Testis (tissue), 2 donors: ENCODE measurements around the gene ESPNL.

ENCODE experiments used
- POLR2A ChIP-seq: fragments of 450-650 bp; IDR thresholded peaks from one replicate; pipeline ENCODE4 v1.6.1; 2017; ENCODE audit warnings: antibody characterized with exemption, mild to moderate bottlenecking, moderate library complexity
- TF ChIP-seq, protein P1 (sequence below), 3 experiments: fragments of 450-650 bp in 2 of 3; fragments of 200-600 bp in 1 of 3; sonication (generic) in 1 of 3; IDR thresholded peaks; one replicate each; pipeline ENCODE4 v1.5.1; 2016 to 2019; ENCODE audit warnings: antibody characterized with exemption in 3 of 3, mild to moderate bottlenecking in 2 of 3, moderate library complexity in 1 of 3

DNA sequence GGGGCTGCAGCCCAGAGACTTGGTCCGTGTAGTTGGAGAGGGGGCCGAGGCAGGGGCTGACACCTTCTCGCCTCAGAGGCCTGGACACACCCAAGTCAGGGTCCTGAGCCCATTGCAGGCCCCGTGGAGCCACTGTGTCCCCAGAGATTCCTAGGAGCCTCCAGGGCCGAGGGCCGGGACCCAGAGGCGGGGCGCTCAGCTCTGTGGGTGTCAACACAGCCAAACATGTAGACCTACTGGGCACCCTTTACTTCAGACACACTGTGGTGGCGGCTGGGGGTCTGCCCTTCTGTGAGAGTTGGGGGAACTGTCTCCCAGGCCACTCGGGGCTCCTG is 459 bp upstream of the ESPNL start:
- TF ChIP-seq, protein P1, sequence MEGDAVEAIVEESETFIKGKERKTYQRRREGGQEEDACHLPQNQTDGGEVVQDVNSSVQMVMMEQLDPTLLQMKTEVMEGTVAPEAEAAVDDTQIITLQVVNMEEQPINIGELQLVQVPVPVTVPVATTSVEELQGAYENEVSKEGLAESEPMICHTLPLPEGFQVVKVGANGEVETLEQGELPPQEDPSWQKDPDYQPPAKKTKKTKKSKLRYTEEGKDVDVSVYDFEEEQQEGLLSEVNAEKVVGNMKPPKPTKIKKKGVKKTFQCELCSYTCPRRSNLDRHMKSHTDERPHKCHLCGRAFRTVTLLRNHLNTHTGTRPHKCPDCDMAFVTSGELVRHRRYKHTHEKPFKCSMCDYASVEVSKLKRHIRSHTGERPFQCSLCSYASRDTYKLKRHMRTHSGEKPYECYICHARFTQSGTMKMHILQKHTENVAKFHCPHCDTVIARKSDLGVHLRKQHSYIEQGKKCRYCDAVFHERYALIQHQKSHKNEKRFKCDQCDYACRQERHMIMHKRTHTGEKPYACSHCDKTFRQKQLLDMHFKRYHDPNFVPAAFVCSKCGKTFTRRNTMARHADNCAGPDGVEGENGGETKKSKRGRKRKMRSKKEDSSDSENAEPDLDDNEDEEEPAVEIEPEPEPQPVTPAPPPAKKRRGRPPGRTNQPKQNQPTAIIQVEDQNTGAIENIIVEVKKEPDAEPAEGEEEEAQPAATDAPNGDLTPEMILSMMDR (IDR thresholded peaks at IDR 0.05), result no peak
- TF ChIP-seq POLR2A, result no peak
